HG02973 (cell line): ENCODE data around the gene NCOA5.
"Not testable (repeated sequence)": the region's sequence is repeated elsewhere in the genome, so short reads cannot be mapped to it uniquely, and the experiment has no call there.

ENCODE experiments used
- ATAC-seq: cut with Tn5 transposase; IDR thresholded peaks from one replicate; pipeline ENCODE4 v1.9.1; 2021; ENCODE audit warnings: moderate library complexity; ENCODE audit not compliant: unreplicated experiment

Gene NCOA5

GRCh38 chr20:46121184-46121930, 31.6 kb upstream of the NCOA5 start:
- ATAC-seq, result no peak

- ATAC-seq, result no peak
Measured at GRCh38 chr20:46120136-46120535, 30.4 kb upstream of the NCOA5 start.

GRCh38 chr20:46119547-46119946, 29.8 kb upstream of the NCOA5 start:
- no peak for ATAC-seq

GRCh38 chr20:46119028-46119546, 29.3 kb upstream of the NCOA5 start:
- no peak for ATAC-seq

GRCh38 chr20:46118481-46119020, 28.8 kb upstream of the NCOA5 start:
- ATAC-seq, result peak; percentile 23

- peak; percentile 60 for ATAC-seq
Measured at GRCh38 chr20:46117704-46118467, 28.1 kb upstream of the NCOA5 start, which contains the start of gene CD40. CD40 (plus strand) TSS chr20:46118314; CDS start chr20:46118344, 30 bp downstream.

- ATAC-seq, result no peak
Measured at GRCh38 chr20:46114449-46114848, 24.7 kb upstream of the NCOA5 start.

GRCh38 chr20:46113113-46113470, 23.3 kb upstream of the NCOA5 start:
- no peak for ATAC-seq

GRCh38 chr20:46112430-46113112, 22.8 kb upstream of the NCOA5 start:
- ATAC-seq, result no peak

GRCh38 chr20:46111836-46112212, 22.1 kb upstream of the NCOA5 start:
- no peak for ATAC-seq

- peak; percentile 50 for ATAC-seq
Measured at GRCh38 chr20:46111028-46111835, 21.5 kb upstream of the NCOA5 start.

GRCh38 chr20:46108976-46109375, 19.2 kb upstream of the NCOA5 start:
- ATAC-seq, result no peak

- ATAC-seq, result peak; percentile 67
Measured at GRCh38 chr20:46108435-46108841, 18.7 kb upstream of the NCOA5 start.

GRCh38 chr20:46107061-46107460, 17.3 kb upstream of the NCOA5 start:
- ATAC-seq, result no peak

- ATAC-seq, result no peak
Measured at GRCh38 chr20:46104262-46104661, 14.5 kb upstream of the NCOA5 start.

GRCh38 chr20:46102940-46103339, 13.2 kb upstream of the NCOA5 start:
- no peak for ATAC-seq

GRCh38 chr20:46101957-46102356, 12.2 kb upstream of the NCOA5 start:
- ATAC-seq, result no peak

- no peak for ATAC-seq
Measured at GRCh38 chr20:46100988-46101387, 11.2 kb upstream of the NCOA5 start.

GRCh38 chr20:46100444-46100843, 10.7 kb upstream of the NCOA5 start:
- ATAC-seq, result not testable (repeated sequence)

GRCh38 chr20:46099491-46100287, 9.9 kb upstream of the NCOA5 start:
- ATAC-seq, result no peak
